GM19372 (cell line): ENCODE data around the gene CLIP4.

ENCODE experiments used
- ATAC-seq: cut with Tn5 transposase; IDR thresholded peaks from one replicate; pipeline ENCODE4 v1.9.1; 2021; ENCODE audit warnings: mild to moderate bottlenecking, low read depth, moderate library complexity; ENCODE audit not compliant: unreplicated experiment

CLIP4 gene

GRCh38 chr2:29218071-29218470, 102.9 kb downstream of the CLIP4 start:
- ATAC-seq, result no peak

DNA sequence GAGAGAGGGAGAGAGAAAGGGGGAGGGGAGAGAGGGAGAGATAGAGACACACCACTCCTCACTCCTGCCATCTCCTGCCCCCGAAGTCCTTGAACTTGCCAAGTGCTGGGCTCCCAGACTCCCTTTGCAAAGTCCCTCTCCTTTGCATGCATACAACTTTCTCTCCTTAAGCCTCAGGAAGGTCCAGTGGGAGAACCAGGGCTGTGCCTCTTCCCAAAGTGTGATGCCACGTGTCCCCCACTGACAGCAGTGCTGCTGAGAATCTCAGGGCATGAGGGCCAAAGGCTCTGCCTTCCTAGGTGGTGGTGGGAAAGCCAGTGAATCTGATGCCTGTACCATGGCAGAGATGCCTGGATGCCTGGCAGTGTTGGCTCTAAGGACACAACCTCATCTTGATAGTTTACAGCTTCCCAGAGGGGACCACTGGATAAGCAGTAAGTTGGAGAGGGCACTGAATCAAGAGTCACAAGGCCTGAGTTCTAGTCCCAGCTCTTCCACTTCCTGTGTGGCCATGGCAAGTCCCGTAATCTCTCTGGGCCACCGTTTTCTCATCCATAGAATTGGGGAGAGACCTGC, 103.4 kb downstream of the CLIP4 start:
- no peak for ATAC-seq

DNA sequence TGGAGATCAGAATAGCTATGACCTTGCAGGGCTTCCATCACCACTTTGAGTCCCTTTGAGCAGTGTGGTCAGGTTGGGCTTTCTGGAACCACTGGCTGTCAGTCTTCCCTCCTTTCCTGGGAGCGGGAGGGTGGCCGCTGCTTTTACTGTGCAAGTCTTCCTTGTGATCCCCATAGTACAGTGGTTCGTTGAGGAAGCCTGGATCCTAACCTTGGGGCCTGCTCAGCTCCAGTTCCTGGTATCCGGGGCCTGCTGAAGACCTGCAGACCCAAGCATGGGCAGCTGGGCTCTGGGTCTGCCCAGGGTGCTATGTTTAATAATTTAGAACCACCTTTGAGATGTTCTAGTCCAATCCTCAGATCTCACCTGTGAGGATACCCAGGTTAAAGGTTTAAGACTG, 104.2 kb downstream of the CLIP4 start:
- no peak for ATAC-seq

GRCh38 chr2:29220506-29221270, 105.5 kb downstream of the CLIP4 start:
- no peak for ATAC-seq

- no peak for ATAC-seq
These were observed 107.4 kb downstream of the CLIP4 start for GRCh38 chr2:29222381-29223179.

DNA sequence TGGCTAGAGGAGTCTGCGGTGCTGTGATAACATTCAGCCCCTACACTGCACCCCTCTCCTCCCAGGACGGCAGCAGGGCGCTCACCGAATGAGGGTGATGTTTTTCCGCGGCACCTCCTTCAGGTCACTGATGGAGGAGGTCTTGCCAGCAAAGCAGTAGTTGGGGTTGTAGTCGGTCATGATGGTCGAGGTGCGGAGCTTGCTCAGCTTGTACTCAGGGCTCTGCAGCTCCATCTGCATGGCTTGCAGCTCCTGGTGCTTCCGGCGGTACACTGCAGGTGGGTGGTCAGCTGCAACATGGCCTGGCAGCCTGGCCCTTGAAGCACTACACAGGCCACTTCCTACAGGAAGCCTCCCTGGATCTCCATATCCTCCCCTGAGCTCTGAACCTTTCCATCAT, 108.0 kb downstream of the CLIP4 start:
- ATAC-seq, result no peak

- ATAC-seq, result no peak
These were observed 108.9 kb downstream of the CLIP4 start for GRCh38 chr2:29223851-29224692.

- no peak for ATAC-seq
These were observed 109.7 kb downstream of the CLIP4 start for GRCh38 chr2:29224693-29225551.

GRCh38 chr2:29225814-29226213, 110.6 kb downstream of the CLIP4 start:
- no peak for ATAC-seq

GRCh38 chr2:29226375-29226774, 111.2 kb downstream of the CLIP4 start:
- ATAC-seq, result no peak

DNA sequence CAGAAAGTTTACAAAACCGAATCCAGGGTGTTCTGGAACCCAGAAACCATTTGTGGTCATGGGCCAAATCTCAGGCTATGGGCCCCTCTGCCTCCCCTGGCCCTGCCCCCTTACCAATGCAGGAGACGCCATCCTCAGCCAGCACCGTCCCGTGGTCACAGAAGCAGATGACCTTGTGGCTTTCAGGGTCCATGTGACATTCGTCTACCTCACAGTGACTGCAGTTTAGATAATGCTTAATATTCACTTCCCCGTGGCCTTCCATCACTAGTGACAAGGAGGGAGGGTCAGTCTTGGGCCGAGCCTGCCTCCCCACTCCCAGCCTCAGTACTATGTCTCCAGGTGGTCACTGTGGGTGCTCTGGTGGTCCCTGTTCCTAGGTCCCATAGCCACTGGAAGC, 111.6 kb downstream of the CLIP4 start:
- ATAC-seq, result no peak

- no peak for ATAC-seq
These were observed 112.9 kb downstream of the CLIP4 start for GRCh38 chr2:29227935-29228675.

GRCh38 chr2:29228947-29229346, 113.7 kb downstream of the CLIP4 start:
- ATAC-seq, result no peak

DNA sequence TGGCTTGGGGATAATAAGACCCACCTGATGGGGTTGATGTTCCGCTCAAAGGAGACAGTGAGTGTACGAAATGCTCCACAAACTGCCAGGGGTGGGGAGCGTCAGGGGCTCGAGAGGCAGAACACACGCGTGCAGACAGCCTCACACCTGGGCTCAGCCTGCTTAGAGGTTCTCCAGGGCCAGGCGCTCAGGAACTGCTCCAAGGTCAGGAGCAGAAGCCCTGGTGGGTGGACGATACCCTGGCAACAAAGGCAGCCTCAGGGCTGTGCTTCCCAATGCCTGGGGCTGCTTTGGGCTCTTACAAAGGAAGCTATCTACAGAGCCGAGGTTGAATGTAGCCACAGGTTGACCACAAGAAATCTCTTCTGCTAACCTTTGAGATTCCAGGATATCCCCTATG, 114.4 kb downstream of the CLIP4 start:
- ATAC-seq, result no peak

GRCh38 chr2:29232041-29232440, 116.8 kb downstream of the CLIP4 start:
- ATAC-seq, result no peak

DNA sequence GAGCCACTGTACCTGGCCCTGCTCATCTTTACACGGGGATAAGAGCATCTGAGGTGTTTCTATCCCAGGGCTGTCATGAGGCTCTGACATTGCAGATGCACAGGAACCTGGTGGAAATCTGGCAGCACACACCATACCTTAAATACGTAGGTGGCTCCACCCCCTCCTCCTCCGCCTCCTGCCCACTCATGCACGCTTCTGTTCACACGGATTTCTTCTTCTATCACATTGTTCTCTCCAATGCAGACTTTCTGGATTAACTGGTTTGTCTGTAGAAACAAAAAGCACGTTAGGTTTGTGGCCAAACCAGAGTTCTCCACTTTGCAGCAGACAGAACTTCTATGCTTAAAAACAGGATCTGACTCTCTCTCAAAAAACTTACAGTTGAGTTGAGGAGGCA, 118.2 kb downstream of the CLIP4 start:
- no peak for ATAC-seq

GRCh38 chr2:29235411-29235810, 120.2 kb downstream of the CLIP4 start:
- no peak for ATAC-seq

DNA sequence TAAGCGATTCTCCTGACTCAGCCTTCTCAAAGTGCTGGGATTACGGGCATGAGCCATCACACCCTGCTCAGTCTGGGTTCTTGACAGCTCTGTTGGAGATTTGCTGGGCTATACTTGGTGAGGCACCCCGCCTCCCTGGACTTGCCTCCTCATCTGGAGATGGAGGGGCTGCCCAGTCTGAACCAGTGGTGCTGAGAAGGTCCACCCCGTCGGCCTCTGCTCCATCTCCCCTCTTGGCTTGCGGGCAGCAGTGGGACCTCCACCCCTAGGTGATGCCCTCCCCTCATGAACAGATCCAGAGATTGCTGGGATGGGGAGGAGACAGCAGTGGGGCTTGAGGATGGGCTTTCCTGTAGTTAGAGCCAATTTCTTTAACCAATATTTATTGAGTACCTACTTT, 120.9 kb downstream of the CLIP4 start:
- no peak for ATAC-seq

GRCh38 chr2:29238497-29238896, 123.3 kb downstream of the CLIP4 start:
- no peak for ATAC-seq
